Esophagus (tissue), 2 donors: ENCODE measurements around the gene STATH. TPM values are rescaled to one million over a fixed set of nuclear protein-coding genes. Genes with fewer than 3 reads are reported as not detected.
"Not testable (repeated sequence)": the region's sequence is repeated elsewhere in the genome, so short reads cannot be mapped to it uniquely, and the experiment has no call there.

Experiments
- H3K27ac ChIP-seq, 2 donors: one replicate each; pipeline ENCODE4 v1.5.1; 2013; ENCODE audit warnings: low read depth in 2 of 2, mild to moderate bottlenecking in 2 of 2, inconsistent platforms in 1 of 2, low read length in 1 of 2, moderate library complexity in 1 of 2
- H3K27me3 ChIP-seq, 2 donors: one replicate each; pipeline ENCODE4 v1.6.1; 2013; ENCODE audit warnings: low read length in 2 of 2, control low read depth in 1 of 2, mild to moderate bottlenecking in 1 of 2; ENCODE audit not compliant: insufficient read depth in 2 of 2, control insufficient read depth in 1 of 2
- H3K36me3 ChIP-seq, 2 donors: one replicate each; pipeline ENCODE4 v1.6.1; 2013; ENCODE audit warnings: low read length in 1 of 2; ENCODE audit not compliant: control insufficient read depth in 2 of 2, insufficient read depth in 2 of 2
- H3K4me1 ChIP-seq, 2 donors: one replicate each; pipeline ENCODE4 v1.6.1; 2013; ENCODE audit warnings: low read length in 1 of 2; ENCODE audit not compliant: control insufficient read depth in 2 of 2, insufficient read depth in 2 of 2
- H3K4me3 ChIP-seq, 2 donors: one replicate each; pipeline ENCODE4 v1.5.1; 2013; ENCODE audit warnings: low read length in 2 of 2, mild to moderate bottlenecking in 2 of 2, low read depth in 1 of 2, moderate library complexity in 1 of 2
- H3K9me3 ChIP-seq, 2 donors: one replicate each; pipeline ENCODE4 v1.6.1; 2013; ENCODE audit warnings: mild to moderate bottlenecking in 2 of 2, low read depth in 1 of 2, low read length in 1 of 2, moderate library complexity in 1 of 2; ENCODE audit not compliant: control insufficient read depth in 2 of 2, insufficient read depth in 1 of 2
- WGBS, 2 donors: extraction: QIAGEN DNeasy Blood & Tissue Kit; methylation state at CpG; one replicate each; pipeline ENCODE4 v1.1.7; 2013; 5-methylcytosine and 5-hydroxymethylcytosine counted together
- polyA plus RNA-seq, 2 donors: library from polyadenylated mRNA; stranded (reverse); fragments of 200-250 nt; gene quantifications; one replicate each; pipeline ENCODE4 v1.2.3, GENCODE V29; 2013
- donor health status: healthy with polysubstance abuse.
- donor health status: Bipolar disorder and iron deficiency.

The STATH gene
- polyA plus RNA-seq, 2 donors: 0.07 TPM; not detected in 1

GRCh38 chr4:69994782-69995181 lies 984 bp upstream of the STATH start:
- Histone ChIP-seq H3K9me3 (no peaks in the 10 kb centered on the region), H3K4me1 (no peaks in the 10 kb centered on the region), H3K36me3 (no peaks in the 10 kb centered on the region), H3K27me3 (no peaks in the 10 kb centered on the region), H3K27ac (no peak overlapping the region), H3K4me3 (no peak overlapping the region)
- WGBS, 2 donors: 81 to 84% methylated on average over 5 of the region's 5 CpGs

- Histone ChIP-seq H3K9me3 (no peaks in the 10 kb centered on the region), H3K4me1 (no peaks in the 10 kb centered on the region)
- WGBS, 2 donors: 78 to 82% methylated on average over 3 of the region's 3 CpGs
These were observed 3.7 kb downstream of the STATH start for GRCh38 chr4:69999420-69999819.

GRCh38 chr4:70000711-70001110 lies 4.9 kb downstream of the STATH start:
- H3K27me3 ChIP-seq: no peaks in the 10 kb centered on the region
- H3K4me1 ChIP-seq: no peaks in the 10 kb centered on the region
- H3K36me3 ChIP-seq: no peaks in the 10 kb centered on the region
- no peaks in the 10 kb centered on the region for H3K9me3 ChIP-seq
- no peak overlapping the region for H3K27ac ChIP-seq
- H3K4me3 ChIP-seq: no peak overlapping the region
- 88% methylated on average over 1 of the region's 1 CpG for WGBS, 2 donors

More at GRCh38 chr4:69999420-69999819, 3.7 kb downstream of the STATH start:
- H3K36me3 ChIP-seq: no peaks in the 10 kb centered on the region
- H3K27me3 ChIP-seq: no peaks in the 10 kb centered on the region
- H3K27ac ChIP-seq: no peak overlapping the region
- no peak overlapping the region for H3K4me3 ChIP-seq

- Histone ChIP-seq H3K4me1 (no peaks in the 10 kb centered on the region), H3K4me3 (no peak overlapping the region), H3K9me3 (no peaks in the 10 kb centered on the region), H3K36me3 (no peaks in the 10 kb centered on the region), H3K27me3 (no peaks in the 10 kb centered on the region), H3K27ac (no peak overlapping the region)
These were observed 6.7 kb downstream of the STATH start for GRCh38 chr4:70002507-70002906.

- 52 to 54% methylated on average over 3 of the region's 3 CpGs for WGBS, 2 donors
- H3K4me1 ChIP-seq: no peaks in the 10 kb centered on the region
- no peak overlapping the region for H3K27ac ChIP-seq
- no peaks in the 10 kb centered on the region for H3K9me3 ChIP-seq
- H3K4me3 ChIP-seq: no peak overlapping the region
- H3K27me3 ChIP-seq: no peaks in the 10 kb centered on the region
- H3K36me3 ChIP-seq: no peaks in the 10 kb centered on the region
These were observed 13.0 kb downstream of the STATH start for GRCh38 chr4:70008771-70009170.

- H3K36me3 ChIP-seq, H3K9me3 ChIP-seq, H3K27ac ChIP-seq, H3K27me3 ChIP-seq, H3K4me1 ChIP-seq, H3K4me3 ChIP-seq: not testable (repeated sequence)
- WGBS, 2 donors: 68 to 83% methylated on average over 7 to 10 of the region's 10 CpGs
These were observed 23.2 kb downstream of the STATH start for GRCh38 chr4:70019006-70019405.

GRCh38 chr4:70023218-70023617 lies 27.5 kb downstream of the STATH start:
- 83 to 85% methylated on average over 2 of the region's 2 CpGs for whole genome bisulfite sequencing, 2 donors

GRCh38 chr4:70027011-70027410 lies 31.2 kb downstream of the STATH start:
- Histone ChIP-seq H3K9me3 (no peaks in the 10 kb centered on the region), H3K4me1 (no peaks in the 10 kb centered on the region), H3K4me3 (no peak overlapping the region), H3K27ac (no peak overlapping the region), H3K36me3 (no peaks in the 10 kb centered on the region), H3K27me3 (no peaks in the 10 kb centered on the region)
- WGBS, 2 donors: 77 to 78% methylated on average over 5 of the region's 5 CpGs

More at GRCh38 chr4:70023218-70023617, 27.5 kb downstream of the STATH start:
- no peaks in the 10 kb centered on the region for H3K9me3 ChIP-seq
- no peak overlapping the region for H3K27ac ChIP-seq
- no peak overlapping the region for H3K4me3 ChIP-seq
- no peaks in the 10 kb centered on the region for H3K4me1 ChIP-seq
- no peaks in the 10 kb centered on the region for H3K36me3 ChIP-seq
- no peaks in the 10 kb centered on the region for H3K27me3 ChIP-seq

GRCh38 chr4:70028159-70028558 lies 32.4 kb downstream of the STATH start, which contains the start of gene HTN3:
Gene HTN3 (plus strand): TSS chr4:70028459. CDS start chr4:70030741, 2,282 bp downstream.
- not testable (repeated sequence) for H3K27ac ChIP-seq, H3K4me3 ChIP-seq, H3K9me3 ChIP-seq, H3K36me3 ChIP-seq, H3K4me1 ChIP-seq, H3K27me3 ChIP-seq
- 80 to 81% methylated on average over 5 to 6 of the region's 7 CpGs for WGBS, 2 donors

- 90 to 91% methylated on average over 18 of the region's 18 CpGs for WGBS, 2 donors
These were observed 41.8 kb downstream of the STATH start for GRCh38 chr4:70037559-70037958.

More at GRCh38 chr4:70037559-70037958, 41.8 kb downstream of the STATH start:
- H3K9me3 ChIP-seq, H3K36me3 ChIP-seq, H3K27me3 ChIP-seq, H3K27ac ChIP-seq, H3K4me1 ChIP-seq, H3K4me3 ChIP-seq: not testable (repeated sequence)
